ENCODE measurements around the gene PITPNM2.

- TF ChIP-seq CTCF (IDR thresholded peaks at IDR 0.05) (no peak), POLR2AphosphoS5 (IDR thresholded peaks at IDR 0.05) (no peak)
These were observed 16.4 kb upstream of the PITPNM2 start for GRCh38 chr12:123167329-123167728.
